ENCODE measurements around the gene ZFYVE16.
"Not testable (repeated sequence)": the region's sequence is repeated elsewhere in the genome, so short reads cannot be mapped to it uniquely, and the experiment has no call there.

The ZFYVE16 gene

DNA sequence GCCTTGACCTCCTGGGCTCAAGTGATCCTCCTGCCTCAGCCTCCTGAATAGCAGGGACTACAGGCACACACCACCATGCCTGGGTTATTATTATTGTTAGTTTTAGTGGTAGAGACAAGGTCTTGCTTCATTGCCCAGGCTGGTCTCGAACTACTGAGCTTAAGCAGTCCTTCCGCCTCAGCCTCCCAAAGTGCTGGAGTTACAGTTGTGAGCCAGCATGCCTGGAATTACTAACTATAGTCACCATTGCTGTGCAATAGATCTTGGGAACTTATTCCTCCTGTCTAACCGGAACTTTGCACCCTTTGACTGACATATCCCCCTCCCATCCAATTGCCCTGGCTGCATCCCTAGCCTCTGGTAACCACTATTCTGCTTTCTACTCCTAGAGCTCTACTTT lies 83.4 kb downstream of the ZFYVE16 start:
- DNase-seq, result no peak

- DNase-seq, result no peak
Observed at GRCh38 chr5:80492741-80493140, 84.9 kb downstream of the ZFYVE16 start.

GRCh38 chr5:80493443-80493842 lies 85.6 kb downstream of the ZFYVE16 start:
- not testable (repeated sequence) for DNase-seq

DNA sequence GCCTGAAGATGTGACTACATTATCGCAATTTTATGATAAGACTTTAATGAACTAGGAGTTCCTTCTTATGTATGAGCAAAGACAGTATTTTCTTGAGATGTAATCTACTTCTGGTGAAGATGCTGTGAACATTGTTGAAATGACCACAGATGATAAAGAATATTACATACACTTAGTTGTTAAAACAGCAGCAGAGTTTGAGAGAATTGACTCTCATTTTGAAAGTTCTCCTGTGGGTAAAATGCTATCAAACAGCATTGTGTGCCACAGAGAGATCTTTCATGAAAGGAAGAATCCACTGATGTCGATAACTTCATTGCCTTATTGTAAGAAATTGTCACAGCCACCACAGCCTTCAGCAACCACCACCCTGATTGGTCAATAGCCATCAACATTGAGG lies 88.0 kb downstream of the ZFYVE16 start:
- DNase-seq, result no peak

DNA sequence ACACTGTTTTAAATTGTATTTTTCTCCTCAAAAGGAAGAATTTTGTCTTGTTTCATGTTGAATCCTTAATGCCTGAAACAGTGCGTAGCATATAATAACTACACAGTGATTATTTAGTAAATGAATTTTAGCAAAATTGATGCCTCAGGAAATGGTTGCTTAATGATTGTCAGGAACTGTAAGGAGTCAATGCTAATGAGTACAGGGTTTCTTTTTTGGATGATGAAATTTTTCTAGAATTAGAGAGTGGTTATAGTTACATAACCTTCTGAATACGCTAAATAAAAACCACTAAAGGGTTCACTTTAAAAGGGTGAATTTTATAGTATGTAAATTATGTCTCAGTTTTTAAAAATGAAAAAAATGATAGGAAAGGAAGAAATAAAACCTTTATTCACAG lies 94.9 kb downstream of the ZFYVE16 start:
- no peak for DNase-seq

GRCh38 chr5:80503641-80504040 lies 95.8 kb downstream of the ZFYVE16 start:
- no peak for DNase-seq

DNA sequence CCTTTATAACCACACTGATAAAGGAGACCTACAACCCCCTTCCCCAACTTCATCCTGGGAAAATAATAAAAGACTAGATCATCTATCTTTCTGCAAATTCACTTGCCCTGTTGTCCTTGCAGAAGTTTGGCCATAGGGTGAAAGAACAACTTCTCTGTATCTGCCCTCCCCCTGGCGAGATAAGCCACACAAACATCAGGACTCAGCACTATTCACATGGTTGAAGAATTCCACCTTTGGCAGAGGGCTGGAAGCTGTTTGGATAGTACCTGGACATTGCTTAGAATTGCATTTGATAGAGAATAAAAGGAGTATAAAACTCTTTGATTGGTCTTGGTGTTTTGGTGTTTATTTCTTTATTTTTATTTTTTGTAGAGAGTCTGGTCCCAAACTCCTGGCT lies 97.0 kb downstream of the ZFYVE16 start:
- DNase-seq, result no peak

- DNase-seq, result no peak
Observed at GRCh38 chr5:80507663-80508062, 99.8 kb downstream of the ZFYVE16 start.

DNA sequence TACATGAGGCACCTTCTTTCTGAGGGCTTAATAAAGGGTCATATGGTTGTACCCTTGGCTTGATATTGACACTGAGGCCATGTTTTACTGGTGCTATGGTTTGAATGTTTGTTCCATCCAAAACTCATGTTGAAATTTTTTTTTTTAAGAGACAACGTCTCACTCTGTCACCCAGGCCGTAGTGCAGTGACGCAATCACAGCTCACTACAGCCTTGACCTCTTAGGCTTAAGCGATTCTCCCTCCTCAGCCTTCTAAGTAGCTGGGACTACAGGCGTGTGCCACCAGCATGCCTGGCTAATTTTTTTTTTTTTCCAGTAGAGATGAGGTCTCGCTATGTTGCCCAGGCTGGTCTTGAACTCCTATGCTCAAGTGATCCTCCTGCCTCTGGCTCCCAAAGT lies 101.0 kb downstream of the ZFYVE16 start:
- DNase-seq, result no peak

GRCh38 chr5:80509362-80509761 lies 101.5 kb downstream of the ZFYVE16 start:
- DNase-seq, result no peak

DNA sequence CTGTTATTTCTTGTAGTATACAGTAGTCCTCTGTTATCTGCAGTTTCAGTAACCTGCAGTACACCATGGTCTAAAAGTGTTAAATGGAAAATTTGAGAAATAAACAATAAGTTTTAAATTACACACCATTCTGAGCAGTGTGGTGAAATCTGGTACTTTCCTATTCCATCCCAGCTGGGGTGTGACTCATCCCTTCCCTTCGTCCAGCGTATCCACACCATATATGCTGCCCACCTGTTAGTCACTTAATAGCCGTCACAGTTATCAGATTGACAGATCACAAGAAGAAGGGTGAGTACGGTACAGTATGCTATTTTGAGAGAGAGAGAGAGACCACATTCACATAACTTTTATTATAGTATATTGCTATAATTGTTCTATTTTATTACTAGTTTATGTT lies 109.0 kb downstream of the ZFYVE16 start:
- DNase-seq, result no peak

Data from SHP77 (cell line).